HepG2 (cell line): ENCODE measurements around the gene PEPD. TPM values are rescaled to one million over a fixed set of nuclear protein-coding genes. Genes with fewer than 3 reads are reported as not detected.

ENCODE experiments used
- ATAC-seq: fragments of 200-7000 bp; cut with Tn5 transposase; 3 replicates; pipeline ENCODE4 v1.9.1; 2020; ENCODE audit warnings: mild to moderate bottlenecking, moderate library complexity
- BruUV-seq: library from RNA; stranded (reverse); fragments of 400-500 nt; replicated peaks from 2 replicates; lab custom pipeline; 2021; lab: Mats Ljungman, UMichigan
- CTCF ChIA-PET: fragments of 300-600 bp; formaldehyde crosslinking; extraction: SDS; loops from one replicate; lab custom pipeline; 2021; ENCODE audit warnings: low total read pairs, inconsistent platforms, low intra/inter-chr PET ratio; lab: Yijun Ruan, JAX
- POLR2A ChIA-PET: fragments of 350-600 bp; sonication (Branson Sonifier 250); formaldehyde crosslinking; loops from one replicate; lab custom pipeline; 2020; ENCODE audit warnings: antibody characterized with exemption, inconsistent platforms; lab: Yijun Ruan, JAX
- DNase-seq: peaks from one replicate; pipeline ENCODE4 v3.0.0-alpha.2; 2015; ENCODE audit warnings: low spot score
- FAIRE-seq: peaks from 3 replicates; lab custom pipeline; 2011; peaks lifted over from hg19 to GRCh38; lab: Jason Lieb, UNC
- H2AFZ ChIP-seq: one replicate; pipeline ENCODE4 v1.6.1; 2011; ENCODE audit warnings: low read length, inconsistent platforms
- H3K27ac ChIP-seq: fragments of 300-600 bp; 3 replicates; pipeline ENCODE4 v1.8.0; 2011; ENCODE audit warnings: mixed run types, mild to moderate bottlenecking, mixed read lengths, low read length, inconsistent platforms; ENCODE audit not compliant: insufficient read depth; ENCODE audit errors: extremely low read length
- H3K27me3 ChIP-seq, 2 experiments: fragments of 200-600 bp in 1 of 2; 2 replicates in 1 of 2; 3 replicates in 1 of 2; pipeline versions ENCODE4 v1.6.0 to v1.8.0; 2011; ENCODE audit warnings: low read length in 2 of 2, mild to moderate bottlenecking in 2 of 2, moderate library complexity in 2 of 2, inconsistent platforms in 1 of 2; ENCODE audit not compliant: insufficient read depth in 2 of 2, control insufficient read depth in 1 of 2
- H3K36me3 ChIP-seq, 2 experiments: fragments of 200-600 bp in 1 of 2; replicated peaks in 1 of 2; 2 replicates in 1 of 2; 3 replicates in 1 of 2; pipeline versions ENCODE4 v1.5.1 to v1.8.0; 2011; ENCODE audit warnings: low read length in 2 of 2, inconsistent platforms in 1 of 2; ENCODE audit not compliant: insufficient read depth in 2 of 2, control insufficient read depth in 1 of 2
- H3K4me1 ChIP-seq: 2 replicates; pipeline ENCODE4 v1.5.1; 2012; ENCODE audit warnings: low read length, inconsistent platforms; ENCODE audit not compliant: insufficient read depth
- H3K4me2 ChIP-seq: 2 replicates; pipeline ENCODE4 v1.6.0; 2011; ENCODE audit warnings: low read depth, low read length, inconsistent platforms
- H3K4me3 ChIP-seq, 3 experiments: fragments of 200-600 bp in 1 of 3; sonication (generic), shearing (Covaris generic) in 1 of 3; replicated peaks in 1 of 3; 2 replicates each; pipeline ENCODE4 v1.5.1; 2011 to 2016; ENCODE audit warnings: low read length in 3 of 3, inconsistent platforms in 2 of 3, low read depth in 2 of 3, mild to moderate bottlenecking in 2 of 3, control low read depth in 1 of 3, mixed read lengths in 1 of 3; ENCODE audit not compliant: insufficient read depth in 1 of 3
- H3K79me2 ChIP-seq: one replicate; pipeline ENCODE4 v1.6.1; 2011; ENCODE audit warnings: low read length, inconsistent platforms; ENCODE audit not compliant: insufficient read depth
- H3K9ac ChIP-seq: 2 replicates; pipeline ENCODE4 v1.6.0; 2011; ENCODE audit warnings: mild to moderate bottlenecking, low read depth, low read length, inconsistent platforms; ENCODE audit not compliant: insufficient read depth
- H3K9me3 ChIP-seq: 2 replicates; pipeline ENCODE4 v1.5.1; 2012; ENCODE audit warnings: mild to moderate bottlenecking, low read length
- H4K20me1 ChIP-seq: 2 replicates; pipeline ENCODE4 v1.6.0; 2011; ENCODE audit warnings: inconsistent platforms, mild to moderate bottlenecking, low read length, moderate library complexity; ENCODE audit not compliant: insufficient read depth
- CBX5 ChIP-seq: sonication (generic); formaldehyde crosslinking; IDR thresholded peaks from 2 replicates; pipeline ENCODE4 v1.4.0; 2020; ENCODE audit warnings: missing genetic modification reagents, borderline replicate concordance
- KAT2B ChIP-seq: fragments of 150-350 bp; IDR thresholded peaks from 2 replicates; pipeline ENCODE4 v1.6.1; 2014; ENCODE audit warnings: low read depth, low read length, borderline replicate concordance
- KAT7 ChIP-seq: IDR thresholded peaks from 2 replicates; pipeline ENCODE4 v1.6.1; 2018; ENCODE audit warnings: borderline replicate concordance, missing compliant biosample characterization
- NFKB2 ChIP-seq: sonication (generic); formaldehyde crosslinking; IDR thresholded peaks from 2 replicates; pipeline ENCODE4 v1.4.0; 2020; ENCODE audit warnings: missing genetic modification reagents, borderline replicate concordance
- RFXAP ChIP-seq: sonication (generic); formaldehyde crosslinking; IDR thresholded peaks from 2 replicates; pipeline ENCODE4 v1.4.0; 2020; ENCODE audit warnings: missing genetic modification reagents, borderline replicate concordance
- SIX4 ChIP-seq: sonication (generic); formaldehyde crosslinking; IDR thresholded peaks from 2 replicates; pipeline ENCODE4 v1.4.0; 2020; ENCODE audit warnings: missing genetic modification reagents
- THAP11 ChIP-seq: IDR thresholded peaks from 2 replicates; pipeline ENCODE4 v1.6.1; 2016; ENCODE audit warnings: missing biosample characterization, missing genetic modification reagents
- ZFP62 ChIP-seq: sonication (generic); formaldehyde crosslinking; IDR thresholded peaks from 2 replicates; pipeline ENCODE4 v1.4.0; 2020; ENCODE audit warnings: missing genetic modification reagents
- ZNF432 ChIP-seq: sonication (generic); formaldehyde crosslinking; IDR thresholded peaks from 2 replicates; pipeline ENCODE4 v1.5.0; 2020; ENCODE audit warnings: missing genetic modification reagents, mild to moderate bottlenecking, borderline replicate concordance
- ZNF567 ChIP-seq: sonication (generic); formaldehyde crosslinking; IDR thresholded peaks from 2 replicates; pipeline ENCODE4 v1.8.1; 2023; ENCODE audit warnings: mild to moderate bottlenecking, missing genetic modification reagents, borderline replicate concordance
- ZNF652 ChIP-seq: IDR thresholded peaks from 2 replicates; pipeline ENCODE4 v1.6.1; 2016; ENCODE audit warnings: low read depth, borderline replicate concordance
- WGBS: methylation state at CpG from one replicate; pipeline ENCODE4 v1.1.6; 2017; ENCODE audit warnings: low lambda C conversion rate; 5-methylcytosine and 5-hydroxymethylcytosine counted together
- in situ Hi-C: cut with HindIII; loops from 2 replicates; pipeline ENCODE4 v1.10.0; 2017; ENCODE audit warnings: low pct_unique_long_range_greater_than_20kb; ENCODE audit not compliant: extremely low pct_ligation_motif_present
- intact Hi-C: fragments of 100-400 bp; cut with micrococcal nuclease; formaldehyde crosslinking; loops from one replicate; pipeline ENCODE4 v1.10.0; 2022; ENCODE audit not compliant: unreplicated experiment
- polyA plus RNA-seq, 8 experiments: library from polyadenylated mRNA; depleted of rRNA in 3 of 8; stranded (reverse) in 7 of 8; unstranded in 1 of 8; fragments of >200 nt; fragmentation: Illumina TruSeq in 4 of 8; extraction: Trizol in 4 of 8; gene quantifications; 2 replicates each; pipeline versions ENCODE4 v1.2.1 to v1.2.3, GENCODE V29; 2011 to 2016; ENCODE audit warnings: low read depth in 4 of 8, missing spikeins in 1 of 8, mixed read lengths in 1 of 8; ENCODE audit not compliant: insufficient read depth in 1 of 8
- total RNA-seq, 5 experiments: library from RNA; depleted of rRNA; stranded (reverse); fragments of >200 nt; fragmentation: Illumina TruSeq; extraction: Trizol; gene quantifications; 2 replicates each; pipeline ENCODE4 v1.2.3, GENCODE V29; 2016; ENCODE audit warnings: low read depth in 1 of 5
- TF ChIP-seq, protein P1 (sequence below): sonication (generic); formaldehyde crosslinking; IDR thresholded peaks from 2 replicates; pipeline ENCODE4 v1.8.0; 2022; ENCODE audit warnings: low read depth, missing genetic modification reagents
- TF ChIP-seq, protein P2 (sequence below): sonication (generic); formaldehyde crosslinking; IDR thresholded peaks from 2 replicates; pipeline ENCODE4 v1.8.0; 2023; ENCODE audit warnings: mild to moderate bottlenecking, missing genetic modification reagents
- TF ChIP-seq, protein P3 (sequence below): sonication (generic); formaldehyde crosslinking; IDR thresholded peaks from 2 replicates; pipeline ENCODE4 v1.5.0; 2020; ENCODE audit warnings: missing genetic modification reagents
- TF ChIP-seq, protein P4 (sequence below): sonication (generic); formaldehyde crosslinking; IDR thresholded peaks from 2 replicates; pipeline ENCODE4 v1.4.0; 2020; ENCODE audit warnings: low read depth, missing genetic modification reagents

PEPD gene
- total and polyA plus RNA-seq, 2 of the 13 experiments (the other 11 are each of a cell fraction or from before 2014, with no cell fraction given) = 60.7 to 75.1 TPM

DNA sequence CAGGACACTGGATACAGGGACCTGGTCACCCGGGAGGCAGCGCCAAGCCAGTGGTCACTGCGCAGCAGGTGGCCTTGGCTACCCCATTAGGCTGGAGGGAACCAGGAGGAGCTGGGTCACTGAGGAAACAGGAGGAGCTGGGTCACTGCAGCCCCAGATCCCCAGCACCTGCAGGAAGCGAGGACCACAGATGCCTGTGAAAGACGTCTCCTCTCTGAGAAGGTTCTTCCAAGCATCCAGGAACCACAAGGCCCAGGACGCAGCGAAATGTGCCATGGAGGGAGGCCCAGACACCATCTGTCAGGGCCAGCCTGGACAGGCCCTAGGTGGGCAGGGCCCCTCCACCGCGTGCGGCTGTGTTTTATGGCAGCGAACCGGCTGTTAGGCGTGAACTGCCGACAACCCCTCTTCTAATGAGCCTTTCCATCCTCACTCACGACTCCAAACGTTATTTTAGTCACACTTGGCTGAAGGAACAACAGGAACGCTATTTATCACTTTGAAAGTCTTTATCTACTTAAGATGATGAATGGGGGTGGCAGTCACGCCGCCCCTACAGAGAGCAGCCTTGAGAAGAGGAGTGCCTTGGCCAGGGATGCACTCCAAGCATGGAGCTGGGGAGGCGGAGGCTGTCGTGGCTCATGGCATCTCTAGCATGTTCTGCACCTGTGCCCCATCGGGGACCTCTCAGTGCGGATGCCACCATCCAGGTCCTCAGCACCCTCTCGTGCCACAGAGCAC is 94.8 kb downstream of the PEPD start:
- H3K9me3 ChIP-seq = no peaks in the 10 kb centered on the region
- no peak overlapping the region for H3K27ac ChIP-seq
- H3K4me2 ChIP-seq = no peak overlapping the region
- FAIRE-seq = no peak
- TF ChIP-seq NFKB2 (CRISPR knock-in tag) = no peak
- TF ChIP-seq, protein P1, sequence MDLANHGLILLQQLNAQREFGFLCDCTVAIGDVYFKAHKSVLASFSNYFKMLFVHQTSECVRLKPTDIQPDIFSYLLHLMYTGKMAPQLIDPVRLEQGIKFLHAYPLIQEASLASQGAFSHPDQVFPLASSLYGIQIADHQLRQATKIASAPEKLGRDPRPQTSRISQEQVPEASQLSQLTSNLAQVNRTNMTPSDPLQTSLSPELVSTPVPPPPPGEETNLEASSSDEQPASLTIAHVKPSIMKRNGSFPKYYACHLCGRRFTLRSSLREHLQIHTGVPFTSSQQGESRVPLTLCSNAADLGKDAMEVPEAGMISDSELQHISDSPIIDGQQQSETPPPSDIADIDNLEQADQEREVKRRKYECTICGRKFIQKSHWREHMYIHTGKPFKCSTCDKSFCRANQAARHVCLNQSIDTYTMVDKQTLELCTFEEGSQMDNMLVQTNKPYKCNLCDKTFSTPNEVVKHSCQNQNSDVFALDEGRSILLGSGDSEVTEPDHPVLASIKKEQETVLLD (CRISPR knock-in tag) = no peak
- TF ChIP-seq KAT2B = no peak
- no peak for TF ChIP-seq ZFP62 (CRISPR knock-in tag)
- TF ChIP-seq, protein P2, sequence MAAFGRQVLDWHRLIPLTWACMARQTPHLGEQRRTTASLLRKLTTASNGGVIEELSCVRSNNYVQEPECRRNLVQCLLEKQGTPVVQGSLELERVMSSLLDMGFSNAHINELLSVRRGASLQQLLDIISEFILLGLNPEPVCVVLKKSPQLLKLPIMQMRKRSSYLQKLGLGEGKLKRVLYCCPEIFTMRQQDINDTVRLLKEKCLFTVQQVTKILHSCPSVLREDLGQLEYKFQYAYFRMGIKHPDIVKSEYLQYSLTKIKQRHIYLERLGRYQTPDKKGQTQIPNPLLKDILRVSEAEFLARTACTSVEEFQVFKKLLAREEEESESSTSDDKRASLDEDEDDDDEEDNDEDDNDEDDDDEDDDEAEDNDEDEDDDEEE = no peak
- no peak for TF ChIP-seq KAT7
- TF ChIP-seq CBX5 (CRISPR knock-in tag) = no peak
- no peak for TF ChIP-seq ZNF432 (CRISPR knock-in tag)
- TF ChIP-seq ZNF652 (CRISPR knock-in tag) = no peak
- TF ChIP-seq ZNF567 (CRISPR knock-in tag) = no peak
- no peak for TF ChIP-seq THAP11 (CRISPR knock-in tag)
- no peak for TF ChIP-seq RFXAP (CRISPR knock-in tag)
- TF ChIP-seq, protein P3, sequence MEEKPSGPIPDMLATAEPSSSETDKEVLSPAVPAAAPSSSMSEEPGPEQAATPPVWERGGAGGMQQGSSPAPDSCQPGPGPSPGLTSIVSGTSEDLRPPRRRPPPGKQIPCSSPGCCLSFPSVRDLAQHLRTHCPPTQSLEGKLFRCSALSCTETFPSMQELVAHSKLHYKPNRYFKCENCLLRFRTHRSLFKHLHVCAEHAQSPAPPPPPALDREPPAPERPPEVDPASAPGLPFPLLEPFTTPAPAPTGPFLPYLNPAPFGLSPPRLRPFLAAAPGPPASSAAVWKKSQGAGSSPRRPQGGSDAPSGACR (CRISPR knock-in tag) = no peak
- no peak for TF ChIP-seq SIX4 (CRISPR knock-in tag)
- TF ChIP-seq, protein P4, sequence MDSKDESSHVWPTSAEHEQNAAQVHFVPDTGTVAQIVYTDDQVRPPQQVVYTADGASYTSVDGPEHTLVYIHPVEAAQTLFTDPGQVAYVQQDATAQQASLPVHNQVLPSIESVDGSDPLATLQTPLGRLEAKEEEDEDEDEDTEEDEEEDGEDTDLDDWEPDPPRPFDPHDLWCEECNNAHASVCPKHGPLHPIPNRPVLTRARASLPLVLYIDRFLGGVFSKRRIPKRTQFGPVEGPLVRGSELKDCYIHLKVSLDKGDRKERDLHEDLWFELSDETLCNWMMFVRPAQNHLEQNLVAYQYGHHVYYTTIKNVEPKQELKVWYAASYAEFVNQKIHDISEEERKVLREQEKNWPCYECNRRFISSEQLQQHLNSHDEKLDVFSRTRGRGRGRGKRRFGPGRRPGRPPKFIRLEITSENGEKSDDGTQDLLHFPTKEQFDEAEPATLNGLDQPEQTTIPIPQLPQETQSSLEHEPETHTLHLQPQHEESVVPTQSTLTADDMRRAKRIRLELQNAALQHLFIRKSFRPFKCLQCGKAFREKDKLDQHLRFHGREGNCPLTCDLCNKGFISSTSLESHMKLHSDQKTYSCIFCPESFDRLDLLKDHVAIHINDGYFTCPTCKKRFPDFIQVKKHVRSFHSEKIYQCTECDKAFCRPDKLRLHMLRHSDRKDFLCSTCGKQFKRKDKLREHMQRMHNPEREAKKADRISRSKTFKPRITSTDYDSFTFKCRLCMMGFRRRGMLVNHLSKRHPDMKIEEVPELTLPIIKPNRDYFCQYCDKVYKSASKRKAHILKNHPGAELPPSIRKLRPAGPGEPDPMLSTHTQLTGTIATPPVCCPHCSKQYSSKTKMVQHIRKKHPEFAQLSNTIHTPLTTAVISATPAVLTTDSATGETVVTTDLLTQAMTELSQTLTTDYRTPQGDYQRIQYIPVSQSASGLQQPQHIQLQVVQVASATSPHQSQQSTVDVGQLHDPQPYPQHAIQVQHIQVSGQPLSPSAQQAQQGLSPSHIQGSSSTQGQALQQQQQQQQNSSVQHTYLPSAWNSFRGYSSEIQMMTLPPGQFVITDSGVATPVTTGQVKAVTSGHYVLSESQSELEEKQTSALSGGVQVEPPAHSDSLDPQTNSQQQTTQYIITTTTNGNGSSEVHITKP (CRISPR knock-in tag) = no peak
- DNase-seq = no peak
- intact Hi-C loops = no loop called here
- ChIA-PET CTCF (no interaction called here), POLR2A (no interaction called here)
- no peaks in the 10 kb centered on the region for H3K27me3 ChIP-seq
- 90% methylated on average over 16 of the region's 24 CpGs for WGBS
- peaks cover 5% of the 10 kb centered on the region for H3K4me1 ChIP-seq
- ATAC-seq = no peak
- BruUV-seq = no TSS peak
- in situ Hi-C loops = loop anchor here (5.0 kb wide), 1 partner anchor 346 kb away; no protein-coding TSS in a partner anchor
- H3K9ac ChIP-seq = no peak overlapping the region
- no peak overlapping the region for H3K4me3 ChIP-seq
- H2AFZ ChIP-seq = no peak overlapping the region
- no peaks in the 10 kb centered on the region for H3K36me3 ChIP-seq
- H3K79me2 ChIP-seq = no peaks in the 10 kb centered on the region
- no peaks in the 10 kb centered on the region for H4K20me1 ChIP-seq
